Activated naive CD4-positive, alpha-beta T cell (primary cell): ENCODE results near the gene ABHD16B.

Experiments used
- DNase-seq, 4 experiments: peaks; one replicate each; lab custom pipeline; 2025; lab: John Stamatoyannopoulos, UW

Gene ABHD16B

GRCh38 chr20:63861365-63861934 is at the start of gene ABHD16B:
Gene ABHD16B (plus strand): TSS chr20:63861498. CDS start chr20:63861541, 43 bp downstream.
- no peak for DNase-seq

- no peak for DNase-seq
Measured at GRCh38 chr20:63814891-63815614, 46.2 kb upstream of the ABHD16B start.

- no peak for DNase-seq
Measured at GRCh38 chr20:63815615-63816253, 45.6 kb upstream of the ABHD16B start.

DNA sequence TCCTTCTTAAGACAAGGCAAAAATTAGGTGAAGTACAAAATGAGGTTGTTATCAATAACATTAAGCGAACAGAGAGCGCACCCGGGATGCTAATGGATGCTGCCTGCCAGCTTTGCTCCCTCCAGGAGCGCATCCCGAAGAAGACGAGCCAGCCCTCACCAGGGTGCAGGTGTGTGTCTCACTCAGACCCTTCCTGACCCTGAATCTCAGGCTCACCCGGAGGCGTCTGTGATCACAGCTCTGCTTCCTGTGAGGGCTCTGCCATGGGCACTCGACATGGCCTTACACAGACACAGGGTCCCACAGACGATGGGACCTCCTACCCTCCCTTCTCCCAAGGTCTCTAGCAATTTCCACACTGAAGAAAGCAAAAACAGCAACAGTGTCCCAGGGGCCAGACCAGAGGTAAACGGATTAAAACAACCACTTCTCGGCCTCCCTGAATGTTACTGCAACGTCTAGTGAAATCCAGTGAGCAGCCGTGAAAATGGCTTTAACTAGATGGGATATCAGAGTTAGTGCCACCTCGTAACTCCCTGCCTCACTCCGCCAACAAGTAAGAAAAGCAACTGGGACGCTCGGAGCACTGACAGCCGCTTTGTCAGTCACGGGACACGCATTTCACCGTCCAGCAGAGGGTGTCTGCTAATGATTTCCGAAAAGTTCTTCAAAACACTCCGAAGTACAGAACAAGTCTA is 41.9 kb upstream of the ABHD16B start:
- DNase-seq: no peak

GRCh38 chr20:63821811-63822210 is 39.5 kb upstream of the ABHD16B start:
- no peak for DNase-seq

- DNase-seq: no peak
Measured at GRCh38 chr20:63822276-63822696, 39.0 kb upstream of the ABHD16B start.

DNA sequence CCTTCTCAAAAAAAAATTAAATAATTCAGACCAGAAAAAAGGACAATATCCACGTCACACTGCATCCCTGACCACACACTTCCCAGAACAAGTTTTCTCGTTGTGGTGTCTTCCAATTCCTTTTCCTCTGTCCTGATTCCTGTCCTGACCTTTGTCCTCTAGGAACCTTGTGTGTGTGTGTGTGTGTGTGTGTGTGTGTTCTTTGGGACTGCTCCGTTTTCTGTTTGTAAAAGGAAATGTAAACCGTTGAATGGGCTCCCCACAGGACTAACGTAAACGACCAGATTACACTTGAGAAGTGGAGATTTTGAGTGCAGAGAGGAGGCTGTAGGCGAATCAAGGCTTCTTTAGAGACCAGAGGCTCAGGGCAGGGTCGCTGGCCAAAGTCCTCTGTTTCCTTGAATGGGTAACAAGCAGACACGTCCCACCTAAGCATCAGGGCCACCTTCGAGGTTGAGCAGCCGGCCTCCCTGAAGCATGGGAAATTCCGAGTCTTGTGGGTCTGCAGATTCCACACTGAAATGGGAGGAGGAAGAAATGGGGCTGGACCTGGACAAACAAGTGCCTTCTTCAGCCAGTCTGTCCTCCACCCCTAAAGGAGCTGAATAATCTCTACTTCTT is 37.5 kb upstream of the ABHD16B start:
- no peak for DNase-seq

DNA sequence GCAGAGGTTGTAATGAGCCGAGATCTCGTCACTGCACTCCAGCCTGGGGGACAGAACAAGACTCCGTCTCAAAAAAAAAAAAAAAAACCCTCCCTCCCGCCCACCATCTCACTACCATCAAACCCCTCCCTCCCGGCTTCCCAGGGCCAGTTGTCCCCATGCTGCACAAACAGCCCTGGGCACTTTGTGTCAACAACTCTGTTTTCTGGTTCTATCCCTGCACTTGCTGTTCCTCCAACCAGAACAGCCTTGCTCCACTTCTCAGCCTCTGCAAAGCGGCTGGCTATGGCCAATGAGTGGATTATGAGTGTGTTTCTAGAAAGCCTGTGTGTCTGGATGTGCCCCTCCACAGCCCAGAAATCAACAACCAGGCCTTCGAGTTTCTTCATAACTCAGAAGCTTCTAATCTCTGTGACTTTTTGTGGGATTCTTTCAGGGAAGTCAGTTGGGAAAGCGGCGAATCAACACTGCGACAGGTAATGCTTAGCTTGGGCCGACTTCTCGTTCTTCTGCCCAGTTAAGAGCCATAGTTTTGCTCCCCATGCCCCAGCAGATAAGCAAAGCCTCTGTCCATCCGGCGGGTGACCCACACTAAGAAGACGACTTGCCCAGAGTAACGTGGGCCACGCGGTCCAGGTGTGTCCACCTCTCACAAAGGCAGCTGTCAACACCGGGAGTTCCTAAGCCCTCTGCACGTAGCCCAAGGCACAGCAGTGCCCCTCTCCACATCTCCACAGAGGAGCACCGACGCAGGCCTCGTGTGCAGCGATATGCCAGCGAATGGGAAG is 35.8 kb upstream of the ABHD16B start:
- no peak for DNase-seq

DNA sequence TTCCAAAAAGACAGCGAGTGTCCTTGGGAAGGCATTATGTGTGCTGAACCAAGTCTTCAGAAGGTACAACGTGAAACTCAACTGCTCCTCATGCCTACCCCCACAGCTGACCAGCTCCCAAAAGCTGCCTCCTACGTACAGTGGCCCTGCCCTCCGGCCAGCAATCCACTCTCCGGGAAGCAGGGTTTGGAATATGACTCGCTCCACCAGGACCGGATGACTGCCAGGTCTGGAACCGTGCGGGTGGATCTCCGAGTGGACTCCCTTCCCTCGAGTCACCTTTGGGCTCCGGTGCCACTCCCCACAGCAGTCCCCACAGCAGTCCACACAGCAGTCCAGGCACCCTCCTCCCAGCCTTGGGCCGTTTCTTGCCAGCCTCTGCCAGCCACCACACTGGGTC is 34.5 kb upstream of the ABHD16B start:
- no peak for DNase-seq

DNA sequence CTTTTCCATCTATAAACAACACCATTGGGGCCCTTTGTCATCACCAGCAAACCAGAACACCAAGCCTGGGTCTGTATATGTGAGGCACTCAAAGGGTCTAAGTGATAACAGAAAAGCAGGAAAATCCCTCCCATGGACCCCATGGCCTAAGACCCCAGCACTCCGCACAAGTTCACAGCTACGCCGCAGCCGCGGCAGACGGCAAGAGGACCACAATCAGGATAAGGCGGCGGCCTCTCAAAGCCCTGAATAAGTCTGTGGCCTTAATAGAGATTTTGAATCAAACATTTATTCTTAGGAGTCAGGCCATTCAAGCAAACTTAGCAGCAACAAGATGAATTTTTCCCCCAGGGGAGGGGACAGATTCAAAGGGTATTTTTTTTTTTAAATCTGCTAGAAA is 33.2 kb upstream of the ABHD16B start:
- DNase-seq: no peak

GRCh38 chr20:63828545-63828944 is 32.8 kb upstream of the ABHD16B start:
- DNase-seq: no peak

- no peak for DNase-seq
Measured at GRCh38 chr20:63828951-63829350, 32.3 kb upstream of the ABHD16B start.

DNA sequence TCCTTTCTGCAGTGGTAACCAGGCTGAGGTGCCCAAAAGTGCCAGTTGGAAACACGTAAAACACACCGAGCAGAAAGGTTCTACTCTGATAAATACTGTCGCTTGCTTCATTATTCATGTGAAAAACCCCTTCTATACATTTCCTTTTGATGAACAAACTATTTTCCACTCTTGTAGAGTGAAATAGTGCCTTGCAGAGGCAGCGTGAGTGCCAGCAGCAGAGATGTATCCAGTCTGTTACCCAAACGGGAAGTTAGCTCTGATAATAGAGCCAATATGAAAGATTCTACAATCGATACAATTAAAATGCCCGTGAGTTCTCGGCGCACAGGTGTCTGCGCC is 31.7 kb upstream of the ABHD16B start:
- DNase-seq: no peak

DNA sequence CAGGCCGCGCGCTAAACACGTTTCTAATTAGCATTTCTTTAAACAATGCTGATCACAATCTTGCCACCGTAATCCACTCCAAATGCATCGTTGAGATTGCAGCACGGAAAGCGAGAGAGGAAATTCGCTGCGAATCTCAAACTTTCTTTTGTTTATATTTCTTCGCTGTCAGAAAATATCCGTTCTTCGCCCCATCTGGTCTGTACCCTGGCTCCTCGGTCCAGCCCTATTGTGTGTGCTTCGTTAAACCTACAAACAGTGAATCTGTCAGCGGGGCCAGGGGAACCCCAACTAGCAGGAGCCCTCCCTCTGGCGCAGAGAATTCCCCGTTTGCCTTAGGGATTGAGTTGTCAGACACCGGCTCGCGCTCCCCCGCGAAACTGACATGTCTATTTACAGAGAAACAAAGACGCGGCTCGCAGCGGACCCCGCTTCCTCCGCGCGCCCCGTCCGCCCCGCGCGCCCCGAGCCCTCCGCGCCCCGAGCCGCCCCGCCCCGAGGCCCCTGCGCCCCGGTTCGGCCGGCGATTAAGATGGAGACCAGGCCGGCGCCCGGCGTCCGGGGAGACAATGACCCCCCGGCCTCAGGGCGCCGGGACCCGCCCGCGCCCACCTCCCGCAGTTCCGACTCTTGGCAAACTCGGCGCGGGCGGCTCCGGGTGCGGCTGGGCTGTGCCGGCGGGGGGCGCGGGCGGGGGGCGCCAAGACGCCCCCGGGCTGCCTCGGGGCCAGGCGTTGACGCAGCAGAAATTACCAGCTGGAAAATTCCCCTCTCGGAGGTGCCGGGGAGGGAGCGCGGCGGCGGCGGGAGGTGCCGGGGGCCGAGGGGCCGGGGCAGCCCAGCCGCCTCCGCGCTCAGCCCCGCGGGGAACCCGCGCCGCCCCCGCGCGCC is 31.1 kb upstream of the ABHD16B start:
- DNase-seq: no peak

- no peak for DNase-seq
Measured at GRCh38 chr20:63830841-63831588, 30.3 kb upstream of the ABHD16B start, which contains the start of gene ZBTB46. Gene ZBTB46 (minus strand): TSS chr20:63831264. CDS start chr20:63790757, 40,507 bp downstream.

DNA sequence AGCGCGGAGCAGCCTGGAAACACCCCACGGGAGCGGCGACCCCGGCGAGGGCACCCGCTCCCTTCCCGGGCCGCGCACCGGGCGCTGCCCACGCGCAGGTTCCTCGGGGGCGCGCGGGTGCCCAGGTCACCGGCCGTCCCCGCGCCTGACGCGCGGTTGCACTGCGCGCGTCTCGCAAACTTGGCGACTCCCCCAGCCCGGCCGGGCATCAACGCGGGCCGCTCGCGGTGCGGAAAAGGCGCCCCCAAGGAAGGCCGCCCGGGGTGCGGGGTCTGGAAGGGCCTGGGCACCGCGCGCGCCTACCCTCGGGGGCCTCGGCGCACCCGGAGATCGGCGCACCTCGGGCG is 29.7 kb upstream of the ABHD16B start:
- no peak for DNase-seq

DNA sequence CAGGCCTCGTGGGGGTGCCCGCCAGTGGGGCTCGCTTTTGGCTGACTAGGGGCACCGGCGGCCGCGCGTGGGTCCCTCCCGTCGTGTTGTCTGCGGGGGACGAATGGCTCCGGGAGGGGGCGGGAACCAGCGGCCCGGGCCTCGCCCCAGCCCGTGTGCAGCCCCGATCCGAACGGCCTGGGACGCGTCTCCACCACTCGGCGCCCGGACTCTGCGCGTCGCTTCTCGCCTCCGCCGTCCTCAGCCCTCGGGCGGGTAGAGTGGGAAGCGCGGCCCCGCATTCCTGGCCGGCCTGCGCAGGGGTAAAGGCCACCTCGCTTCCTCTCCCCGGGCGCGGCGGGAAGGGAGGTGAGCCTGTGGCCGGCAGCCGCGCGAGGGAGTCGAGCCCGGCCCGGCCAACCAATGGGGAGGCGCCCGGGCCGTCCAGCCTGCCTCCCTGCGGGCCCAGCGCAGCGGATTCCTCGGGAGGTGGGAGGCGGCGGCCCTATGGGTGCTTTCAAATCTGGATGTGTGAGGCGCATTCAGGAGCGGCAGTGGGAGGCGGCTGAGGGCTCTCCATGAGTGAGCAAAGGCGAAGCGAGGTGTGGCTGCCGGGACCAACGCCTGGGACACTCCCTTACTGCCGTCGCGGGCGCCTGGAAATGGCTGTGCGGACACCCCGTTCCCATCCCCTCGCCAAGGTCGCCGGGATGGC is 29.2 kb upstream of the ABHD16B start:
- no peak for DNase-seq

DNA sequence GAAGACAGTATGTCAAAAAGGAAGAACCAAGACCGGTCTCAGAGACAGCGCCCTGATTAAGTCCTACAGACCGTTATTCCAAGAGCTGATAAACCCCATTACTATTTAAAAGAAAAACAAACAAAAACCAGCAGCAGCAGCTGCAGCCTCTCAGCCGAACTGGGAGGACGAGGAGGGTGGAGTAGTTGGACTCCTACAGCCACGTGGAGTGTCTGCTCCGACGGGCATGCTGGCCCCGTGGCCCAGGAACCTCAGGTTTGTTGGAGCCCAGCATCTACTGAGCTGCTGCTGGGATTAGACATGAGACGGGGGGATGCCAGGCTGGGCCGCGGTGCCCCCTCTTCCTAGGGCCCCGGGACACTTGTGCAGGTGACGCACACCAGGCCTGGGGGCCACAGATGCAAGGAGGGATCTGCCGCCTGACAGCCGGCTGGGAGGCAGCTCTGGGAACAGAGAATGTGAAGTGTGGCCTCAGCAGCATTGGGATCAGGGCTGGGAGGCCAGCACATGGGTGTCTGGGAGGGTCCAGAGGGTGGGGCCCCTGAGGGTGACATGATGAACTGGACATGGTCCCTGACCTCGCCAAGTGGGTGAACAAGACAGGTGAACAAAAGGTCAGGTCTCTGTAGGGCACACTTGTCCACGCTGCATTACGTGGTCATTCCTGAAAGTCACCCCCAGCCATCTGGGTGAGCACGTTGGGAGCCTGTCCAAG is 27.4 kb upstream of the ABHD16B start:
- DNase-seq: no peak

GRCh38 chr20:63834491-63834880 is 26.8 kb upstream of the ABHD16B start:
- DNase-seq: no peak
